Glomerular endothelial cell (primary cell): ENCODE data around the gene ASIC1. TPM values are rescaled to one million over a fixed set of nuclear protein-coding genes. Genes with fewer than 3 reads are reported as not detected.

ENCODE experiments used
- total RNA-seq: library from RNA; depleted of rRNA; stranded (reverse); fragments of >200 nt; gene quantifications from 2 replicates; pipeline ENCODE4 v1.2.3, GENCODE V29; 2015

Gene ASIC1
- total RNA-seq, 1 donor from 2014 or later: 2.5 TPM

Other genes with a start within 250 kb of the ASIC1 start
- gene NCKAP5L, start 229.2 kb upstream of the ASIC1 start, total RNA-seq: 36.1 and 63.0 TPM in 2 replicates
- gene BCDIN3D, start 214.5 kb upstream of the ASIC1 start, total RNA-seq: 1.1 and 3.8 TPM in 2 replicates
- not detected in 2 replicates for gene FAIM2, start 153.7 kb upstream of the ASIC1 start, total RNA-seq
- gene AQP2, start 106.9 kb upstream of the ASIC1 start, total RNA-seq: not detected in 2 replicates
- not detected in 2 replicates for gene AQP5, start 95.7 kb upstream of the ASIC1 start, total RNA-seq
- gene AQP6, start 84.6 kb upstream of the ASIC1 start, total RNA-seq: not detected in 2 replicates
- 10.2 and 15.7 TPM in 2 replicates for gene RACGAP1, start 32.1 kb upstream of the ASIC1 start, total RNA-seq
- gene SMARCD1, start 27.7 kb downstream of the ASIC1 start, total RNA-seq: 101 and 109 TPM in 2 replicates
- gene GPD1, start 46.4 kb downstream of the ASIC1 start, total RNA-seq: 2.6 TPM in 1 of 2 replicates, not detected in the other
- 46.4 and 73.2 TPM in 2 replicates for gene COX14, start 54.6 kb downstream of the ASIC1 start, total RNA-seq
- 37.7 and 40.3 TPM in 2 replicates for gene CERS5, start 109.8 kb downstream of the ASIC1 start, total RNA-seq
- 85.5 and 102 TPM in 2 replicates for gene LIMA1, start 225.9 kb downstream of the ASIC1 start, total RNA-seq